Measurements from ENCODE around the gene RBP3. TPM values are rescaled to one million over a fixed set of nuclear protein-coding genes. Genes with fewer than 3 reads are reported as not detected.

The RBP3 gene
- total RNA-seq, 1 experiment from 2014 or later, result not detected

GRCh38 chr10:47300429-47300931, 47.7 kb upstream of the RBP3 start:
- TF ChIP-seq CTCF (conservative IDR thresholded peaks at IDR 0.05) (no peak), EZH2 (IDR thresholded peaks at IDR 0.05; ENCODE audit: low read depth) (no peak)
- intact Hi-C loops (cut with micrococcal nuclease; ENCODE audit: unreplicated experiment), result no loop called here
- H3K27me3 ChIP-seq (ENCODE audit: insufficient read depth, low read depth), result no peaks in the 10 kb centered on the region
- no peaks in the 10 kb centered on the region for H3F3A ChIP-seq (ENCODE audit: insufficient read depth, low read depth)
- H3K4me2 ChIP-seq, result no peak overlapping the region
- no TSS peak for BruUV-seq (replicated peaks)
- ChIA-PET CTCF (no interaction called here), POLR2A (ENCODE audit: unreplicated experiment) (no interaction called here)
- H2AFZ ChIP-seq, result no peak overlapping the region
- H3K9me3 ChIP-seq (ENCODE audit: insufficient read depth, low read depth), result no peaks in the 10 kb centered on the region
- H4K20me1 ChIP-seq (ENCODE audit: insufficient read depth), result no peaks in the 10 kb centered on the region
- H3K9me2 ChIP-seq (ENCODE audit: insufficient read depth), result no peaks in the 10 kb centered on the region
- H3K79me2 ChIP-seq (ENCODE audit: low read depth), result no peaks in the 10 kb centered on the region
- no peak for DNase-seq
- H3K4me1 ChIP-seq (replicated peaks; ENCODE audit: insufficient read depth), result peaks cover 8% of the 10 kb centered on the region; the same call in 1 of the 2 replicates
- no peaks in the 10 kb centered on the region for H3K36me3 ChIP-seq (ENCODE audit: low read depth)
- H3K27ac ChIP-seq, result no peak overlapping the region
- no peak overlapping the region for H3K4me3 ChIP-seq

GRCh38 chr10:47301833-47302232, 46.3 kb upstream of the RBP3 start:
- Histone ChIP-seq H3K4me2 (no peak overlapping the region), H3K27ac (no peak overlapping the region), H3K27me3 (ENCODE audit: insufficient read depth, low read depth) (no peaks in the 10 kb centered on the region), H3K4me1 (replicated peaks; ENCODE audit: insufficient read depth) (peaks cover 8% of the 10 kb centered on the region; the same call in 1 of the 2 replicates), H4K20me1 (ENCODE audit: insufficient read depth) (no peaks in the 10 kb centered on the region), H3F3A (ENCODE audit: insufficient read depth, low read depth) (no peaks in the 10 kb centered on the region), H2AFZ (no peak overlapping the region), H3K9me3 (ENCODE audit: insufficient read depth, low read depth) (no peaks in the 10 kb centered on the region), H3K9me2 (ENCODE audit: insufficient read depth) (no peaks in the 10 kb centered on the region), H3K4me3 (no peak overlapping the region), H3K36me3 (ENCODE audit: low read depth) (no peaks in the 10 kb centered on the region), H3K79me2 (ENCODE audit: low read depth) (no peaks in the 10 kb centered on the region)
- CTCF ChIA-PET, result no interaction called here
- no peak for DNase-seq
- TF ChIP-seq EZH2 (IDR thresholded peaks at IDR 0.05; ENCODE audit: low read depth) (no peak), CTCF (conservative IDR thresholded peaks at IDR 0.05) (no peak)
- intact Hi-C loops (cut with micrococcal nuclease; ENCODE audit: unreplicated experiment), result no loop called here
- POLR2A ChIA-PET (ENCODE audit: unreplicated experiment), result no interaction called here
- BruUV-seq (replicated peaks), result no TSS peak

DNA sequence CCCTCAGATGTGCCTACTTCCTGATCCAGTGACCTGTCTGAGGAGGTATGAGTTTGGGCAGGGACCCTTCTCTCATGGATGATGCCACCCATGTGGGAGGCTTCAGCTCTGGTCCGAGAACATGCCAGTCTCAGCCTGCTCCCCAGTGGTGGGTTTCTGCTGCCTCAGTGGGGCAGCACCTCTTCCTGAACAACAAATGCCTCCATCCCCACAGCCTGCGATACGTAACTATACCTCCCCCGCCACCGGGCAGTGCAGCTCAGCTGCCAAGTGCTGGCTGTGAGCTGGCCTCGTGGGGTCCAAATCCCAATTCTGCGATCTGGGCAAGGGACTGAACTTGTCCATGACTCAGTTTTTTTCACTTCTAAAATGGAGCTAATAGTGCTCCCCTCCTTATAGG, 45.1 kb upstream of the RBP3 start:
- intact Hi-C loops (cut with micrococcal nuclease; ENCODE audit: unreplicated experiment), result no loop called here
- CTCF ChIA-PET, result no interaction called here
- Histone ChIP-seq H3K4me3 (no peak overlapping the region), H4K20me1 (ENCODE audit: insufficient read depth) (no peaks in the 10 kb centered on the region), H3K36me3 (ENCODE audit: low read depth) (no peaks in the 10 kb centered on the region), H3K27ac (no peak overlapping the region), H3K9me2 (ENCODE audit: insufficient read depth) (no peaks in the 10 kb centered on the region), H3K9me3 (ENCODE audit: insufficient read depth, low read depth) (no peaks in the 10 kb centered on the region), H3K4me1 (replicated peaks; ENCODE audit: insufficient read depth) (peaks cover 8% of the 10 kb centered on the region; the same call in 1 of the 2 replicates), H3K79me2 (ENCODE audit: low read depth) (no peaks in the 10 kb centered on the region), H3K4me2 (no peak overlapping the region), H3K27me3 (ENCODE audit: insufficient read depth, low read depth) (no peaks in the 10 kb centered on the region), H2AFZ (no peak overlapping the region), H3F3A (ENCODE audit: insufficient read depth, low read depth) (no peaks in the 10 kb centered on the region)
- POLR2A ChIA-PET (ENCODE audit: unreplicated experiment), result no interaction called here
- DNase-seq, result no peak
- TF ChIP-seq EZH2 (IDR thresholded peaks at IDR 0.05; ENCODE audit: low read depth), result no peak
- no peak for TF ChIP-seq CTCF (conservative IDR thresholded peaks at IDR 0.05)
- no TSS peak for BruUV-seq (replicated peaks)
